ENCODE data around the gene DYDC1.

DNA sequence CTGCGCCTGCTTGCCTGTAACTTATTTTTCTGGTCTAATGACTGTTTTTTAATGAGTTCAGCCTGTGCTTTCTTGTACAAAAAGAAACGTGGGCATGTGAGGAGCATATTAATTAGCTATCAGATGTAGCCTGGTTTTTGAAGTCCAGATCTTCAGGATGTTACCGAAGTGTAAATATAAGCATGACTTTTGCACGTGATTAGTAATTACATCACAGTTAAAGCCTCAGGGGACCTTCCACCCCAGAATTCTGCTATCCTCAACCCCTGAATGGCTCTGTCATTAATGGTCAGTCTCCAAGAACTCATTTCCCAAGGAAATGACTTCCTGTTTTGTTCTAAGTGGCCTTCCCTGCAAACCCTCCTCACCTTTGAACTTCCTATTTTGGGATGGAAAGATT is 49.6 kb upstream of the DYDC1 start:
- TF ChIP-seq, protein P1, sequence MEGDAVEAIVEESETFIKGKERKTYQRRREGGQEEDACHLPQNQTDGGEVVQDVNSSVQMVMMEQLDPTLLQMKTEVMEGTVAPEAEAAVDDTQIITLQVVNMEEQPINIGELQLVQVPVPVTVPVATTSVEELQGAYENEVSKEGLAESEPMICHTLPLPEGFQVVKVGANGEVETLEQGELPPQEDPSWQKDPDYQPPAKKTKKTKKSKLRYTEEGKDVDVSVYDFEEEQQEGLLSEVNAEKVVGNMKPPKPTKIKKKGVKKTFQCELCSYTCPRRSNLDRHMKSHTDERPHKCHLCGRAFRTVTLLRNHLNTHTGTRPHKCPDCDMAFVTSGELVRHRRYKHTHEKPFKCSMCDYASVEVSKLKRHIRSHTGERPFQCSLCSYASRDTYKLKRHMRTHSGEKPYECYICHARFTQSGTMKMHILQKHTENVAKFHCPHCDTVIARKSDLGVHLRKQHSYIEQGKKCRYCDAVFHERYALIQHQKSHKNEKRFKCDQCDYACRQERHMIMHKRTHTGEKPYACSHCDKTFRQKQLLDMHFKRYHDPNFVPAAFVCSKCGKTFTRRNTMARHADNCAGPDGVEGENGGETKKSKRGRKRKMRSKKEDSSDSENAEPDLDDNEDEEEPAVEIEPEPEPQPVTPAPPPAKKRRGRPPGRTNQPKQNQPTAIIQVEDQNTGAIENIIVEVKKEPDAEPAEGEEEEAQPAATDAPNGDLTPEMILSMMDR (IDR thresholded peaks at IDR 0.05): no peak
- no peak for TF ChIP-seq ZFX (IDR thresholded peaks at IDR 0.05; ENCODE audit: borderline replicate concordance)

Data from 22Rv1 (cell line).